RWPE1 (cell line): ENCODE data around the gene FN1.

Experiments used
- CTCF ChIA-PET: fragments of 350-600 bp; sonication (Branson Sonifier 250); formaldehyde crosslinking; extraction: SDS; loops from one replicate; lab custom pipeline; 2021; lab: Yijun Ruan, JAX
- POLR2A ChIA-PET: fragments of 400-600 bp; formaldehyde crosslinking; extraction: SDS; loops from one replicate; lab custom pipeline; 2020; ENCODE audit warnings: antibody characterized with exemption; ENCODE audit not compliant: low non-redundant PET; lab: Yijun Ruan, JAX
- DNase-seq: peaks from one replicate; pipeline ENCODE4 v3.0.0; 2012; ENCODE audit warnings: low spot score
- H3K27ac ChIP-seq: fragments of 450-650 bp; 2 replicates; pipeline ENCODE4 v1.5.1; 2017
- TF ChIP-seq, protein P1 (sequence below): fragments of 450-650 bp; conservative IDR thresholded peaks from 2 replicates; pipeline ENCODE4 v1.5.1; 2017; ENCODE audit warnings: low read depth, mild to moderate bottlenecking

Gene FN1

DNA sequence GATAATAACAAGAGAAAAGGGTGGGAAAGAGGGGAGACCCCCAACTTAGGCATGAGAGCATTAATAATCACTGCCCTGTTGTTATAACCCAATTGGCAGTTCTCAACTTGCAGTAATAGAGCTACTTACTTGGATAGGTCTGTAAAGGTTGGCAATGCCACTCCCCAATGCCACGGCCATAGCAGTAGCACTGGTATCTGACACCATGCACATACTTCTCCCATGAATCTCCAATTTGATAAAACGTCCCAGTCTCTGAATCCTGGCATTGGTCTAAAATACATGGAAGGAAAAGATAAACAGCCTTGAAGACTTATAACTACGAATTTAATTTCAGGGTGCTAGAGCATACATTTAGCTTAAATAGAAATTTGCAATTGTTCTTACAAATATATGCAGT, 16.8 kb downstream of the FN1 start:
- POLR2A ChIA-PET, result no interaction called here
- no peak for DNase-seq
- CTCF ChIA-PET, result interaction anchor here (0.7 kb wide), 1 partner anchor 141 kb away, joined by 3 read pairs; no protein-coding TSS in a partner anchor
- no peak overlapping the region for H3K27ac ChIP-seq
- TF ChIP-seq, protein P1, sequence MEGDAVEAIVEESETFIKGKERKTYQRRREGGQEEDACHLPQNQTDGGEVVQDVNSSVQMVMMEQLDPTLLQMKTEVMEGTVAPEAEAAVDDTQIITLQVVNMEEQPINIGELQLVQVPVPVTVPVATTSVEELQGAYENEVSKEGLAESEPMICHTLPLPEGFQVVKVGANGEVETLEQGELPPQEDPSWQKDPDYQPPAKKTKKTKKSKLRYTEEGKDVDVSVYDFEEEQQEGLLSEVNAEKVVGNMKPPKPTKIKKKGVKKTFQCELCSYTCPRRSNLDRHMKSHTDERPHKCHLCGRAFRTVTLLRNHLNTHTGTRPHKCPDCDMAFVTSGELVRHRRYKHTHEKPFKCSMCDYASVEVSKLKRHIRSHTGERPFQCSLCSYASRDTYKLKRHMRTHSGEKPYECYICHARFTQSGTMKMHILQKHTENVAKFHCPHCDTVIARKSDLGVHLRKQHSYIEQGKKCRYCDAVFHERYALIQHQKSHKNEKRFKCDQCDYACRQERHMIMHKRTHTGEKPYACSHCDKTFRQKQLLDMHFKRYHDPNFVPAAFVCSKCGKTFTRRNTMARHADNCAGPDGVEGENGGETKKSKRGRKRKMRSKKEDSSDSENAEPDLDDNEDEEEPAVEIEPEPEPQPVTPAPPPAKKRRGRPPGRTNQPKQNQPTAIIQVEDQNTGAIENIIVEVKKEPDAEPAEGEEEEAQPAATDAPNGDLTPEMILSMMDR, result no peak

- ChIA-PET CTCF (interaction anchor here (0.5 to 0.7 kb wide), 3 partner anchors 33 to 456 kb away, joined by 3 read pairs; no protein-coding TSS in a partner anchor), POLR2A (no interaction called here)
- DNase-seq, result no peak
- TF ChIP-seq, protein P1, result no peak
- no peak overlapping the region for H3K27ac ChIP-seq
Measured at GRCh38 chr2:215418064-215418963, 17.6 kb downstream of the FN1 start.

GRCh38 chr2:215417400-215417951, 18.4 kb downstream of the FN1 start:
- DNase-seq, result no peak
- ChIA-PET CTCF (interaction anchor here (0.5 to 0.6 kb wide), 2 partner anchors 318 to 457 kb away, joined by 3 read pairs; no protein-coding TSS in a partner anchor), POLR2A (no interaction called here)
- no peak overlapping the region for H3K27ac ChIP-seq
- TF ChIP-seq, protein P1, result no peak

- H3K27ac ChIP-seq, result no peak overlapping the region
- ChIA-PET CTCF (interaction anchor here (0.6 kb wide), 1 partner anchor 319 kb away, joined by 3 read pairs; no protein-coding TSS in a partner anchor), POLR2A (no interaction called here)
- no peak for DNase-seq
- TF ChIP-seq, protein P1, result no peak
Measured at GRCh38 chr2:215416656-215417055, 19.2 kb downstream of the FN1 start.

DNA sequence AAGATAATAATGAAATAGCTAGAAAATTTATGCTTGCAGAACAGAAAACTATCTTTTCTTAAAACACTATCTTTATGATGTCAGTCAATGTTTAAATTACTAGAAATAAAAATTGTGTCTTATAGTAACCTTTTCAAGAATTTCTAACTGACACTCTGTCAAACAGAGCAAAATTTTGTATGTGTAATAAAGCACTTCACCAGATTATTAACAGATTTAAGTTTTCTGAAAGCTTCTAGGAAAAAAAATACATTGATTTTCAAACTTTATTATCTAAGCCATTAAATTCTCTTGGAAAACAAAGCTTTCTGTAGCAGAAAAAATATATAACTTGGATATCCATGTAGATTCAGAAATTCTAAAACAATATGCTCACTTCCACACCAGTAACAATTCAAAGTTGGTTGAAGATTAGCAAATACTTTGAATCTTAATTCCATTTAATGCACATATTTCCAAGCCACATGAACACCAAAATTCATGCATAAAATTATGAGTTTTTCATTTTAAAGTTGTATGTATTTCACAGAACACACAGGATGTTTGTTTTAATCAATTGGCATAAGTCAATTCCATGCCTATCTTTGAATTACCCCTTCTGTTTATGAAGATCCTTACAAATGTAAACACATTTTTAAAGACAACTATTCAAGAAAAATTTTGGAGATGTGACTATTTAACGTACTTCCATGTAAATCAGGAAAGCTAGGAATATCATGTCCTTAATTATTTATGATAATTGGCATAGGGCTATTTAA, 19.9 kb downstream of the FN1 start:
- POLR2A ChIA-PET, result no interaction called here
- CTCF ChIA-PET, result no interaction called here
- TF ChIP-seq, protein P1, result no peak
- no peak overlapping the region for H3K27ac ChIP-seq
- no peak for DNase-seq

- POLR2A ChIA-PET, result no interaction called here
- TF ChIP-seq, protein P1, result no peak
- CTCF ChIA-PET, result no interaction called here
- DNase-seq, result no peak
- H3K27ac ChIP-seq, result no peak overlapping the region
Measured at GRCh38 chr2:215415218-215415617, 20.6 kb downstream of the FN1 start.
